OCI-LY1 (cell line): Measurements from ENCODE around the gene PROK2.

Experiments used
- H2AFZ ChIP-seq: fragments of 200-600 bp; sonication (generic), shearing (Covaris generic); 2 replicates; pipeline ENCODE4 v1.6.0; 2014; ENCODE audit warnings: antibody characterized with exemption, mild to moderate bottlenecking, low read length
- H3F3A ChIP-seq: fragments of 200-600 bp; sonication (generic), shearing (Covaris generic); 2 replicates; pipeline ENCODE4 v1.6.0; 2014; ENCODE audit warnings: mild to moderate bottlenecking, antibody characterized with exemption, low read length, moderate library complexity; ENCODE audit not compliant: insufficient read depth
- H3K27ac ChIP-seq: fragments of 200-600 bp; sonication (generic); 2 replicates; pipeline ENCODE4 v1.5.1; 2014; ENCODE audit warnings: low read length, mixed run types, mild to moderate bottlenecking, low read depth; ENCODE audit not compliant: poor library complexity, severe bottlenecking
- H3K27me3 ChIP-seq: fragments of 200-600 bp; sonication (generic); 2 replicates; pipeline ENCODE4 v1.6.0; 2014; ENCODE audit warnings: antibody characterized with exemption, mild to moderate bottlenecking, low read length, moderate library complexity; ENCODE audit not compliant: insufficient read depth
- H3K36me3 ChIP-seq: fragments of 200-600 bp; sonication (generic); 2 replicates; pipeline ENCODE4 v1.6.1; 2014; ENCODE audit warnings: mild to moderate bottlenecking, antibody characterized with exemption, low read length, moderate library complexity, mixed read lengths; ENCODE audit not compliant: insufficient read depth
- H3K4me1 ChIP-seq: fragments of 200-600 bp; sonication (generic); 2 replicates; pipeline ENCODE4 v1.5.1; 2014; ENCODE audit warnings: mild to moderate bottlenecking, low read length, moderate library complexity; ENCODE audit not compliant: insufficient read depth, severe bottlenecking
- H3K4me2 ChIP-seq: fragments of 200-600 bp; sonication (generic), shearing (Covaris generic); 2 replicates; pipeline ENCODE4 v1.6.1; 2014; ENCODE audit warnings: low read length
- H3K4me3 ChIP-seq: fragments of 200-600 bp; sonication (generic); 2 replicates; pipeline ENCODE4 v1.5.1; 2014; ENCODE audit warnings: low read length, low read depth, mild to moderate bottlenecking, mixed read lengths; ENCODE audit not compliant: poor library complexity, severe bottlenecking
- H3K79me2 ChIP-seq: fragments of 200-600 bp; shearing (Covaris generic); 2 replicates; pipeline ENCODE4 v1.6.1; 2016; ENCODE audit warnings: mixed run types, low read length, mixed read lengths; ENCODE audit not compliant: insufficient read depth
- H3K9ac ChIP-seq: fragments of 200-600 bp; sonication (generic), shearing (Covaris generic); 2 replicates; pipeline ENCODE4 v1.6.1; 2014; ENCODE audit warnings: mild to moderate bottlenecking, low read length, mixed read lengths
- H3K9me2 ChIP-seq: fragments of 200-600 bp; sonication (generic), shearing (Covaris generic); 2 replicates; pipeline ENCODE4 v1.6.1; 2014; ENCODE audit warnings: low read depth, mild to moderate bottlenecking, low read length, mixed read lengths
- H3K9me3 ChIP-seq: fragments of 200-600 bp; shearing (Covaris generic); 2 replicates; pipeline ENCODE4 v1.6.1; 2014; ENCODE audit warnings: low read length, mixed read lengths
- H4K20me1 ChIP-seq: fragments of 200-600 bp; sonication (generic), shearing (Covaris generic); 2 replicates; pipeline ENCODE4 v1.6.0; 2016; ENCODE audit warnings: mild to moderate bottlenecking, low read length; ENCODE audit not compliant: insufficient read depth
- CTCF ChIP-seq: fragments of 200-600 bp; sonication (generic), shearing (Covaris generic); IDR thresholded peaks from 2 replicates; pipeline ENCODE4 v1.5.1; 2017; ENCODE audit warnings: mild to moderate bottlenecking, antibody characterized with exemption, low read length, moderate library complexity, mixed read lengths
- EZH2 ChIP-seq: fragments of 200-600 bp; sonication (generic), shearing (Covaris generic); IDR thresholded peaks from 2 replicates; pipeline ENCODE4 v1.8.0; 2017; ENCODE audit warnings: borderline replicate concordance, mixed run types, mild to moderate bottlenecking, antibody characterized with exemption, low read length, moderate library complexity, mixed read lengths

PROK2 gene

GRCh38 chr3:71732637-71733036 lies 52.3 kb downstream of the PROK2 start:
- Histone ChIP-seq H3K4me3 (no peak overlapping the region), H3K27me3 (peaks cover 10% of the 10 kb centered on the region), H3K9me2 (no peaks in the 10 kb centered on the region), H3K79me2 (no peaks in the 10 kb centered on the region), H3K9me3 (no peaks in the 10 kb centered on the region), H3K4me1 (no peaks in the 10 kb centered on the region), H3K9ac (no peak overlapping the region), H4K20me1 (no peaks in the 10 kb centered on the region), H3F3A (no peaks in the 10 kb centered on the region), H2AFZ (no peak overlapping the region), H3K4me2 (no peak overlapping the region), H3K36me3 (no peaks in the 10 kb centered on the region), H3K27ac (no peak overlapping the region)
- TF ChIP-seq CTCF, result no peak
- TF ChIP-seq EZH2, result no peak

- Histone ChIP-seq H3K9me3 (no peaks in the 10 kb centered on the region), H2AFZ (no peak overlapping the region), H3K27ac (no peak overlapping the region), H3K9me2 (no peaks in the 10 kb centered on the region), H4K20me1 (no peaks in the 10 kb centered on the region), H3F3A (no peaks in the 10 kb centered on the region), H3K4me3 (no peak overlapping the region), H3K4me1 (peaks cover 12% of the 10 kb centered on the region), H3K9ac (no peak overlapping the region), H3K79me2 (no peaks in the 10 kb centered on the region), H3K36me3 (no peaks in the 10 kb centered on the region), H3K4me2 (no peak overlapping the region), H3K27me3 (peaks cover 6% of the 10 kb centered on the region)
- TF ChIP-seq EZH2, result no peak
Observed at GRCh38 chr3:71728632-71729342, 56.2 kb downstream of the PROK2 start.

- Histone ChIP-seq H3K4me3 (no peak overlapping the region), H3K4me1 (peaks cover 12% of the 10 kb centered on the region), H2AFZ (no peak overlapping the region)
Observed at GRCh38 chr3:71726146-71726545, 58.8 kb downstream of the PROK2 start.

More at GRCh38 chr3:71726146-71726545, 58.8 kb downstream of the PROK2 start:
- Histone ChIP-seq H3K36me3 (no peaks in the 10 kb centered on the region), H3F3A (no peaks in the 10 kb centered on the region), H3K4me2 (no peak overlapping the region), H4K20me1 (no peaks in the 10 kb centered on the region), H3K9ac (no peak overlapping the region), H3K9me3 (no peaks in the 10 kb centered on the region), H3K27me3 (no peaks in the 10 kb centered on the region), H3K79me2 (no peaks in the 10 kb centered on the region), H3K9me2 (no peaks in the 10 kb centered on the region), H3K27ac (no peak overlapping the region)
- TF ChIP-seq EZH2 (no peak), CTCF (no peak)
